Suppressor macrophage (primary cell): ENCODE measurements around the gene SLC19A1.
"Not testable (repeated sequence)": the region's sequence is repeated elsewhere in the genome, so short reads cannot be mapped to it uniquely, and the experiment has no call there.

Experiments
- DNase-seq, 4 experiments: peaks; one replicate each; pipeline ENCODE4 v3.0.0-alpha.2; 2020 to 2022

Gene SLC19A1

DNA sequence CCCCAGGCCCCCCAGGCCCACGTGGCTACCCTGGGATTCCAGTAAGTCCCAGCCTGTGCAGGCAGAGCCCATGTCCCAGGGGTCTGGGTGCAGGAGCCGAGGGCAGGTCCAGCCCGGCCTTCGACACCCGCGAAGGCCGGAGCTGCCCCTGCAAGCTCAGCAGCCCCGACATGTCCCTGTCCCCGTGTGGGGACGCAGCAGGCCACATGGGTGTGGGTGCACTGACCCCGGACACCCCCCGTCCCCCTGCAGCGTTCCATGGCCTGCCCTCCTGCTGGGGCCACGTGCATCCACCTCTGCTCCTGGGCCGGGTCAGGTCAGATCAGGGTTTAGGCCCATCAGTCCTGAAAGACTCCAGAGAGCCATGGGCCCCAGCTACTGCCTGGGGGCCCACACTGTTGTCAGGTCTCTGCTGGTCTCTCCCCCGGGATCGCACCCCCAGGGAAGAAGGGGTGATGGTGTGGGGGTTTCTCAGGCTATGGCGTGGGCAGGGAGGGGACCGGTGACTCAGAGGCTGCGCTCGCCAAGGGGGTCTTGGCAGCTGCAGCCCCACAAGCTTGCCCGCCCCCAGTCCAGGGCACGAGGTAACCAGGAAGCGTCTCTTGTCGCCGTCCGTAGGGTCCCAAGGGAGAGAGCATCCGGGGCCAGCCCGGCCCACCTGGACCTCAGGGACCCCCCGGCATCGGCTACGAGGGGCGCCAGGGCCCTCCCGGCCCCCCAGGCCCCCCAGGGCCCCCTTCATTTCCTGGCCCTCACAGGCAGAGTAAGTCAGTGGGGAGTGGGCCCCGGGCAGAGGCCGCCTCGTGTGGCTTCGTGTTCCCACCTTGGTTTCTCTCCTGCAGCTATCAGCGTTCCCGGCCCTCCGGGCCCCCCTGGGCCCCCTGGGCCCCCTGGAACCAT, 37.5 kb downstream of the SLC19A1 start:
- DNase-seq, result no peak

GRCh38 chr21:45504021-45504515, 38.2 kb downstream of the SLC19A1 start:
- DNase-seq, result no peak

DNA sequence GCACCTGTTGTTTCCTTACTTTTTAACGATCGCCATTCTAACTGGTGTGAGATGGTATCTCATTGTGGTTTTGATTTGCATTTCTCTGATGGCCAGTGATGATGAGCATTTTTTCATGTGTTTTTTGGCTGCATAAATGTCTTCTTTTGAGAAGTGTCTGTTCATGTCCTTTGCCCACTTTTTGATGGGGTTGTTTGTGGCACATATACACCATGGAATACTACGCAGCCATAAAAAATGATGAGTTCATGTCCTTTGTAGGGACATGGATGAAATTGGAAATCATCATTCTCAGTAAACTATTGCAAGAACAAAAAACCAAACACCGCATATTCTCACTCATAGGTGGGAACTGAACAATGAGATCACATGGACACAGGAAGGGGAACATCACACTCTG, 39.0 kb downstream of the SLC19A1 start:
- not testable (repeated sequence) for DNase-seq

GRCh38 chr21:45502600-45502999, 39.6 kb downstream of the SLC19A1 start:
- no peak for DNase-seq

- DNase-seq, result no peak
These were observed 40.3 kb downstream of the SLC19A1 start for GRCh38 chr21:45502006-45502345.

- not testable (repeated sequence) for DNase-seq
These were observed 40.9 kb downstream of the SLC19A1 start for GRCh38 chr21:45501081-45502005.

GRCh38 chr21:45499970-45500577, 42.2 kb downstream of the SLC19A1 start:
- DNase-seq, result no peak

GRCh38 chr21:45499201-45499750, 43.0 kb downstream of the SLC19A1 start:
- no peak for DNase-seq

DNA sequence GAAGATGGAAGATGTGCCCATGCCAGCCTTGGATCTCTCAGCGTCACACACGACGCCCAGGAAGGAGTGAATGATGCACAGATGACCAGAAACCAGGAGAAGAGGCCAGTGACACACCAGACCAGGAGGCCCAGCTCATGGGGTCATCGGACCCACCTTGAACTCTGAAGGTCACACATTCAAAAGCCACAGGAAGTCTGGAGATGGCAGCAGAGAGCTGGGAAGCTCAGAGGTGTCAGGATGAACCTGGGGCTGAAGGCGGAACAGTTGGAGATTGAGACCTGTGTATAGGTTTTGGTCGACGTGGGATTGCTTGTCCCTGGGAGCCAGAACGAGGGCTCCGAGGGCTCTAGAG, 43.6 kb downstream of the SLC19A1 start:
- no peak for DNase-seq

- DNase-seq, result no peak
These were observed 44.2 kb downstream of the SLC19A1 start for GRCh38 chr21:45497846-45498645.

DNA sequence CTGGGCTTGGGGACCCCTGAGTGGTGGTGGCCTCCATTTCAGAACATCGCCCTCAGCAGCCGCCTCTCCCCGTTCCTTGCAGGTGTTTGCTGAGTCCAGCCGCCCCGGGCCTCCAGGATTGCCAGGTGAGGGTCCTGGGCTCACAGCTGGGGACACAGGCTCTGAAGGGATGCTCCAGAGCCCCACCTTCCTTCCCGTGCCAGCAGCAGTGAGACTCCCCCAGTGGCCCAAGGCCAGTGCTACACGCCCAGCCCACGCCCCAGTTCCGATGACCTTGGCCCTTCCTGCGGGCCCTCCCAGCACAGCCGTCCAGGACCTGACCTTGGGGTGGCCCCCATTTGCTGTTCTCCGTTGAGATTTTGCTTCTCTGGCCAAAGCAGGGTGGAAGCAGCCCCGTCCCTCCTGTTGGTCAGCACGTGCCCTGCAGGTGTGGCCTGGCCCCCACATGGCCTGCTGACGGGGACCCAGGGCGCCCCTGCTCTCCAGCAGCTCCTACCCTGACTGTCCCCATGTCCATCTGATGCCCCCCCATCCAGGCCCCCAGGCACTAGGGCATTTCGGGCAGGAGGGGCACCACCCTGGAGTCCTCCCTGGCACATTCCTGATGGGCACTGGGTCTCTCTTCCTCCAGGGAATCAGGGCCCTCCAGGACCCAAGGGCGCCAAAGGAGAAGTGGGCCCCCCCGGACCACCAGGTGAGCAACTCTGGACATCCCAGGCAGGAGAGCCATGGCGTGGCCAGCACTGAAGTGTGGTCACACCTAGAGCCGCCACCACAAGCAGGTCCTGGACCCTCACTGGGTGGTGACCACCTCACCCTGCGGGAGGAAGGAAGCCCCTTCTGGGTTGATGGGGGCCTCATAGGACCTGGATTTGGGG, 45.0 kb downstream of the SLC19A1 start:
- DNase-seq, result no peak

DNA sequence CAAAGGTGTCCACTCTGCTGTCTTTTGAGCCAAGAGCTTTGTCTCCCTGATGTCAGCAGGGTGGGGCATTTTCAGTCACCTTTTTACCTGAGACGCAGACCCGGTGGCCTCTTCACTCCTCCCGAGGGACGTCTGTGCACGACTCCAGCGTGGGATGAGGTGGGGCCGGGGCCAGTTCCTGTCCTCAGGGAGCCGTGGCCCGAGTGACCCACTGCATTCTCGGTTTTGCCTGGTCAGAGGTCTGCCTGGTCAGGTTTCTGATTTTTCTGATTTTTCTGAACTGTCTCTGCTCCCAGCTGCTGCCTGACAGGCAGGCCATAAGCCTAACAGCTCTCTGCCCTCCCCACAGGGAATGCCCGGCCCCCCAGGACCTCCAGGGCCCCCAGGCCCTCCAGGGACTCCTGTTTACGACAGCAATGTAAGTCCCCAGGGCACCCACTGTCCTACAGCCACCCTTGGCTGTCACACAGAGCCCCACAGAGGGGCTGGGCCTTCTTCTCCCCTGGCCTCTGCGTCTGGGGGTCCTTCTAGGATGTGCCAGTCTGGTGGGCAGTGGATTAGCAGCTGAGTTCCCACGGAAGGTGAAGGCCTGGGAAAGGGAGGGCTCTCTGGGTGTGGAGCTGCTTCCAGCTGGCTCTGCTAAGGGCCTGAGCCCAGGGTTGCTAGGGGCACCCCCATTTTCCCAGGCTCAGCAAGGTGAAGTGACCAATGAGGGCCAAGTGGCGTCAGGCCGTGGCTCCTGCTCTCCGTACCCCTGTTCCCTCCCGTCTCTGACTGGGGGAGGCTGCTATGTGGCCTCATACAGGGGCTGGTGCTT, 45.9 kb downstream of the SLC19A1 start:
- no peak for DNase-seq

GRCh38 chr21:45494851-45495680, 47.2 kb downstream of the SLC19A1 start:
- no peak for DNase-seq

- DNase-seq, result no peak
These were observed 47.9 kb downstream of the SLC19A1 start for GRCh38 chr21:45494135-45494850.

- no peak for DNase-seq
These were observed 48.7 kb downstream of the SLC19A1 start for GRCh38 chr21:45493401-45494001.

DNA sequence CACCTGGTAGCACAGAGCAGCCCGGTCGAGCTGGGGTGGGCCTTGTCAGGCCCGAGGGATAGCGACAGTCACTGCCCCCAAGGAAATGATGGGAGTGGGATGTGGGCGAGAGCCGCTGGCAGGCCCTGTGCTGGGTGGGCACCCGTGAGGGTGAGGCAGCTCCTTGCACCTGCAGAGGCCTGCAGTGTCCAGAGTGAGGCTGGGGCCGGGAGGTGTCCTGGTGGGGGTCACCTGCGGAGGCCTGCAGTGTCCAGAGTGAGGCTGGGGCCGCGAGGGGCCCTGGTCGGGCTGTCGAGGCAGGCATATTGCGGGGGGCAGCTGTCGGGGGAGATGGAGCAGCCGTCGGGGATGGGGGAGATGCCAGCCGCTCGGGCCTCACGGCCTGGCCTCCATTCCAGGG, 49.5 kb downstream of the SLC19A1 start:
- no peak for DNase-seq

- DNase-seq, result no peak
These were observed 50.6 kb downstream of the SLC19A1 start for GRCh38 chr21:45491623-45492022.

GRCh38 chr21:45491056-45491455, 51.2 kb downstream of the SLC19A1 start:
- no peak for DNase-seq
